Keratinocyte (primary cell): ENCODE results near the gene FAM221B. TPM values are rescaled to one million over a fixed set of nuclear protein-coding genes. Genes with fewer than 3 reads are reported as not detected.

Experiments used
- DNase-seq: peaks from one replicate; pipeline ENCODE4 v3.0.0-alpha.2; 2011; ENCODE audit warnings: low read depth, missing footprints, low spot score
- FAIRE-seq: peaks from 2 replicates; lab custom pipeline; 2011; peaks lifted over from hg19 to GRCh38; lab: Jason Lieb, UNC
- H2AFZ ChIP-seq: 2 replicates; pipeline ENCODE4 v1.6.0; 2012; ENCODE audit warnings: low read length, control low read depth, inconsistent platforms; ENCODE audit not compliant: control insufficient read depth
- H3K27ac ChIP-seq: 2 replicates; pipeline ENCODE4 v1.5.1; 2011; ENCODE audit warnings: low read length; ENCODE audit not compliant: control insufficient read depth, insufficient read depth
- H3K27me3 ChIP-seq: 3 replicates; pipeline ENCODE4 v1.6.0; 2011; ENCODE audit warnings: low read length; ENCODE audit not compliant: control insufficient read depth, insufficient read depth; ENCODE audit errors: extremely low read depth
- H3K36me3 ChIP-seq, 2 experiments: 2 replicates in 1 of 2; 3 replicates in 1 of 2; pipeline ENCODE4 v1.5.1; 2011; ENCODE audit warnings: low read length in 2 of 2, mild to moderate bottlenecking in 1 of 2; ENCODE audit not compliant: control insufficient read depth in 2 of 2, insufficient read depth in 2 of 2; ENCODE audit errors: extremely low read depth in 1 of 2
- H3K4me1 ChIP-seq: 3 replicates; pipeline ENCODE4 v1.5.1; 2011; ENCODE audit warnings: low read length; ENCODE audit not compliant: control insufficient read depth, insufficient read depth; ENCODE audit errors: extremely low read depth
- H3K4me2 ChIP-seq: 3 replicates; pipeline ENCODE4 v1.6.0; 2011; ENCODE audit warnings: low read depth, low read length; ENCODE audit not compliant: control insufficient read depth, insufficient read depth; ENCODE audit errors: extremely low read depth
- H3K4me3 ChIP-seq, 3 experiments: fragments of 200-600 bp in 1 of 3; sonication (generic) in 1 of 3; 2 replicates in 2 of 3; 3 replicates in 1 of 3; pipeline ENCODE4 v1.5.1; 2011 to 2016; ENCODE audit warnings: low read length in 3 of 3, mild to moderate bottlenecking in 3 of 3, control low read depth in 2 of 3, inconsistent platforms in 1 of 3, low read depth in 1 of 3, mixed read lengths in 1 of 3, mixed run types in 1 of 3, moderate library complexity in 1 of 3; ENCODE audit not compliant: control insufficient read depth in 2 of 3, insufficient read depth in 2 of 3; ENCODE audit errors: extremely low read depth in 1 of 3
- H3K79me2 ChIP-seq: 2 replicates; pipeline ENCODE4 v1.6.0; 2012; ENCODE audit warnings: low read length; ENCODE audit not compliant: control insufficient read depth, insufficient read depth
- H3K9ac ChIP-seq: 3 replicates; pipeline ENCODE4 v1.6.0; 2011; ENCODE audit warnings: low read length; ENCODE audit not compliant: control insufficient read depth, insufficient read depth; ENCODE audit errors: extremely low read depth
- H3K9me1 ChIP-seq: 3 replicates; pipeline ENCODE4 v1.6.0; 2011; ENCODE audit warnings: low read length; ENCODE audit not compliant: control insufficient read depth, insufficient read depth; ENCODE audit errors: extremely low read depth
- H3K9me3 ChIP-seq: 2 replicates; pipeline ENCODE4 v1.5.1; 2012; ENCODE audit warnings: low read depth, low read length; ENCODE audit not compliant: control insufficient read depth
- H4K20me1 ChIP-seq: 3 replicates; pipeline ENCODE4 v1.6.0; 2011; ENCODE audit warnings: low read length; ENCODE audit not compliant: control insufficient read depth, insufficient read depth; ENCODE audit errors: extremely low read depth
- CTCF ChIP-seq, 3 experiments: IDR thresholded peaks in 1 of 3; conservative IDR thresholded peaks in 1 of 3; optimal IDR thresholded peaks in 1 of 3; 2 replicates in 2 of 3; 3 replicates in 1 of 3; pipeline versions ENCODE3 to v1.5.1; 2011; ENCODE audit warnings: low read length in 3 of 3, mild to moderate bottlenecking in 3 of 3, moderate library complexity in 2 of 3, control low read depth in 1 of 3, inconsistent platforms in 1 of 3; ENCODE audit not compliant: insufficient read depth in 2 of 3; ENCODE audit errors: extremely low read depth in 1 of 3
- EZH2 ChIP-seq: IDR thresholded peaks from one replicate; pipeline ENCODE4 v1.6.1; 2012; ENCODE audit warnings: inconsistent platforms, mild to moderate bottlenecking, low read length, moderate library complexity
- dilution Hi-C: fragments of 300-500 bp; cut with MboI; formaldehyde crosslinking; loops from one replicate; pipeline ENCODE4 v1.7.0; 2020; ENCODE audit warnings: low sequenced_read_pairs; ENCODE audit not compliant: extremely low pct_ligation_motif_present
- polyA plus RNA-seq, 5 experiments: library from polyadenylated mRNA; depleted of rRNA in 3 of 5; stranded (reverse) in 3 of 5; stranded (forward) in 1 of 5; unstranded in 1 of 5; fragments of >200 nt; gene quantifications; 1 replicate in 1 of 5; 2 replicates in 3 of 5; 3 replicates in 1 of 5; pipeline versions ENCODE4 v1.2.1 to v1.2.3, GENCODE V29; 2011 to 2012; ENCODE audit warnings: missing spikeins in 2 of 5, low read depth in 1 of 5, low replicate concordance in 1 of 5

FAM221B gene
- polyA plus RNA-seq, 1 donor (not counting 4 experiments of a cell fraction or from before 2014, with no cell fraction given): not detected

- FAIRE-seq: no peak
Measured at GRCh38 chr9:35789541-35789940, 39.0 kb downstream of the FAM221B start.

GRCh38 chr9:35783418-35783817 is 45.1 kb downstream of the FAM221B start:
- no peak overlapping the region for H2AFZ ChIP-seq
- no peaks in the 10 kb centered on the region for H3K9me1 ChIP-seq
- no peaks in the 10 kb centered on the region for H3K79me2 ChIP-seq
- no peaks in the 10 kb centered on the region for H3K4me1 ChIP-seq
- no peak overlapping the region for H3K4me2 ChIP-seq
- H3K4me3 ChIP-seq: no peak overlapping the region
- no peaks in the 10 kb centered on the region for H3K27me3 ChIP-seq
- no peaks in the 10 kb centered on the region for H3K36me3 ChIP-seq
- no peak overlapping the region for H3K9ac ChIP-seq
- DNase-seq (no peak), FAIRE-seq (no peak)
- no peaks in the 10 kb centered on the region for H4K20me1 ChIP-seq
- no peaks in the 10 kb centered on the region for H3K9me3 ChIP-seq
- no peak overlapping the region for H3K27ac ChIP-seq
- dilution Hi-C loops: no loop called here
- TF ChIP-seq EZH2 (no peak), CTCF (optimal IDR thresholded peaks at IDR 0.05 in 1 of 3, IDR thresholded peaks at IDR 0.05 in 1 of 3, conservative IDR thresholded peaks at IDR 0.05 in 1 of 3; ENCODE audit: extremely low read depth in 1 of 3, insufficient read depth in 2 of 3, low read length in 3 of 3) (no peak)

More at GRCh38 chr9:35789541-35789940, 39.0 kb downstream of the FAM221B start:
- no peaks in the 10 kb centered on the region for H3K4me1 ChIP-seq
- no peaks in the 10 kb centered on the region for H3K36me3 ChIP-seq
- dilution Hi-C loops: no loop called here
- no peaks in the 10 kb centered on the region for H4K20me1 ChIP-seq
- H3K79me2 ChIP-seq: no peaks in the 10 kb centered on the region
- H3K4me2 ChIP-seq: no peak overlapping the region
- H3K4me3 ChIP-seq: no peak overlapping the region
- H3K27me3 ChIP-seq: no peaks in the 10 kb centered on the region
- no peak overlapping the region for H2AFZ ChIP-seq
- DNase-seq: no peak
- no peaks in the 10 kb centered on the region for H3K9me1 ChIP-seq
- no peaks in the 10 kb centered on the region for H3K9me3 ChIP-seq
- H3K9ac ChIP-seq: no peak overlapping the region
- TF ChIP-seq CTCF (optimal IDR thresholded peaks at IDR 0.05 in 1 of 3, IDR thresholded peaks at IDR 0.05 in 1 of 3, conservative IDR thresholded peaks at IDR 0.05 in 1 of 3; ENCODE audit: extremely low read depth in 1 of 3, insufficient read depth in 2 of 3, low read length in 3 of 3) (no peak), EZH2 (no peak)
- no peak overlapping the region for H3K27ac ChIP-seq
